Vagina (tissue), 2 donors: ENCODE measurements around the gene ASAP2.

Experiments
- CTCF ChIP-seq, 3 experiments: fragments of 450-650 bp in 2 of 3; fragments of 200-600 bp in 1 of 3; sonication (generic) in 1 of 3; IDR thresholded peaks; one replicate each; pipeline ENCODE4 v1.5.1; 2017 to 2019; ENCODE audit warnings: antibody characterized with exemption in 3 of 3, mild to moderate bottlenecking in 2 of 3, moderate library complexity in 2 of 3
- POLR2AphosphoS5 ChIP-seq, 2 donors: sonication (generic); formaldehyde crosslinking; IDR thresholded peaks; one replicate each; pipeline ENCODE4 v1.9.0; 2017; ENCODE audit warnings: antibody characterized with exemption in 2 of 2, mild to moderate bottlenecking in 2 of 2, low read depth in 1 of 2; ENCODE audit not compliant: insufficient read depth in 1 of 2

- TF ChIP-seq CTCF (IDR thresholded peaks at IDR 0.05) (no peak), POLR2AphosphoS5 (IDR thresholded peaks at IDR 0.05; ENCODE audit: insufficient read depth in 1 of 2, low read depth in 1 of 2) (no peak)
Measured at GRCh38 chr2:9384521-9384920, 177.9 kb downstream of the ASAP2 start.
